ENCODE measurements around the gene GPR153. TPM values are rescaled to one million over a fixed set of nuclear protein-coding genes. Genes with fewer than 3 reads are reported as not detected.

The GPR153 gene
- polyA plus RNA-seq, 1 donor from 2014 or later, result 26.9 TPM

- no peaks in the 10 kb centered on the region for H4K20me1 ChIP-seq (ENCODE audit: insufficient read depth)
- H2AFZ ChIP-seq (ENCODE audit: low read depth, low read length), result no peak overlapping the region
- no peaks in the 10 kb centered on the region for H3K27me3 ChIP-seq (ENCODE audit: insufficient read depth, low read depth, low read length)
- no peaks in the 10 kb centered on the region for H3K9me3 ChIP-seq (ENCODE audit: low read length)
- no peaks in the 10 kb centered on the region for H3K79me2 ChIP-seq (replicated peaks; ENCODE audit: insufficient read depth, low read length)
- no peaks in the 10 kb centered on the region for H3F3A ChIP-seq (ENCODE audit: insufficient read depth, low read length, poor library complexity, severe bottlenecking)
- H3K36me3 ChIP-seq (ENCODE audit: insufficient read depth, low read length), result no peaks in the 10 kb centered on the region
- no peak overlapping the region for H3K27ac ChIP-seq (ENCODE audit: low read length)
- H3K4me2 ChIP-seq (ENCODE audit: low read length), result no peak overlapping the region
- no peak overlapping the region for H3K9ac ChIP-seq (ENCODE audit: low read length)
- H3K9me2 ChIP-seq (ENCODE audit: insufficient read depth, low read length), result no peaks in the 10 kb centered on the region
- TF ChIP-seq MXI1 (conservative IDR thresholded peaks at IDR 0.05; ENCODE audit: poor library complexity, severe bottlenecking) (no peak), RAD21 (conservative IDR thresholded peaks at IDR 0.05) (peak; percentile 41)
- TF ChIP-seq, protein P1, sequence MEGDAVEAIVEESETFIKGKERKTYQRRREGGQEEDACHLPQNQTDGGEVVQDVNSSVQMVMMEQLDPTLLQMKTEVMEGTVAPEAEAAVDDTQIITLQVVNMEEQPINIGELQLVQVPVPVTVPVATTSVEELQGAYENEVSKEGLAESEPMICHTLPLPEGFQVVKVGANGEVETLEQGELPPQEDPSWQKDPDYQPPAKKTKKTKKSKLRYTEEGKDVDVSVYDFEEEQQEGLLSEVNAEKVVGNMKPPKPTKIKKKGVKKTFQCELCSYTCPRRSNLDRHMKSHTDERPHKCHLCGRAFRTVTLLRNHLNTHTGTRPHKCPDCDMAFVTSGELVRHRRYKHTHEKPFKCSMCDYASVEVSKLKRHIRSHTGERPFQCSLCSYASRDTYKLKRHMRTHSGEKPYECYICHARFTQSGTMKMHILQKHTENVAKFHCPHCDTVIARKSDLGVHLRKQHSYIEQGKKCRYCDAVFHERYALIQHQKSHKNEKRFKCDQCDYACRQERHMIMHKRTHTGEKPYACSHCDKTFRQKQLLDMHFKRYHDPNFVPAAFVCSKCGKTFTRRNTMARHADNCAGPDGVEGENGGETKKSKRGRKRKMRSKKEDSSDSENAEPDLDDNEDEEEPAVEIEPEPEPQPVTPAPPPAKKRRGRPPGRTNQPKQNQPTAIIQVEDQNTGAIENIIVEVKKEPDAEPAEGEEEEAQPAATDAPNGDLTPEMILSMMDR (IDR thresholded peaks at IDR 0.05; ENCODE audit: poor library complexity, severe bottlenecking), result peak; percentile 32
- H3K4me3 ChIP-seq (ENCODE audit: low read length), result no peak overlapping the region
These were observed 7.5 kb upstream of the GPR153 start for GRCh38 chr1:6268415-6268814.

- H3K9me3 ChIP-seq (ENCODE audit: low read length), result no peaks in the 10 kb centered on the region
- H3K9ac ChIP-seq (ENCODE audit: low read length), result no peak overlapping the region
- TF ChIP-seq MXI1 (conservative IDR thresholded peaks at IDR 0.05; ENCODE audit: poor library complexity, severe bottlenecking) (no peak), SMC3 (conservative IDR thresholded peaks at IDR 0.05; ENCODE audit: poor library complexity) (no peak), EZH2 (IDR thresholded peaks at IDR 0.05; ENCODE audit: borderline replicate concordance, insufficient read depth, low read length, poor library complexity, severe bottlenecking) (no peak), POLR2AphosphoS5 (IDR thresholded peaks at IDR 0.05) (no peak), TAF1 (IDR thresholded peaks at IDR 0.05; ENCODE audit: low read depth) (no peak)
- TF ChIP-seq, protein P1 (IDR thresholded peaks at IDR 0.05; ENCODE audit: poor library complexity, severe bottlenecking), result no peak
- H3F3A ChIP-seq (ENCODE audit: insufficient read depth, low read length, poor library complexity, severe bottlenecking), result no peaks in the 10 kb centered on the region
- H3K79me2 ChIP-seq (replicated peaks; ENCODE audit: insufficient read depth, low read length), result no peaks in the 10 kb centered on the region
- no peak overlapping the region for H2AFZ ChIP-seq (ENCODE audit: low read depth, low read length)
- no peaks in the 10 kb centered on the region for H4K20me1 ChIP-seq (ENCODE audit: insufficient read depth)
- no peaks in the 10 kb centered on the region for H3K36me3 ChIP-seq (ENCODE audit: insufficient read depth, low read length)
- H3K9me2 ChIP-seq (ENCODE audit: insufficient read depth, low read length), result no peaks in the 10 kb centered on the region
- H3K27me3 ChIP-seq (ENCODE audit: insufficient read depth, low read depth, low read length), result no peaks in the 10 kb centered on the region
- H3K27ac ChIP-seq (ENCODE audit: low read length), result no peak overlapping the region
- no peak overlapping the region for H3K4me3 ChIP-seq (ENCODE audit: low read length)
- H3K4me2 ChIP-seq (ENCODE audit: low read length), result no peak overlapping the region
These were observed 6.9 kb upstream of the GPR153 start for GRCh38 chr1:6267686-6268322.

DNA sequence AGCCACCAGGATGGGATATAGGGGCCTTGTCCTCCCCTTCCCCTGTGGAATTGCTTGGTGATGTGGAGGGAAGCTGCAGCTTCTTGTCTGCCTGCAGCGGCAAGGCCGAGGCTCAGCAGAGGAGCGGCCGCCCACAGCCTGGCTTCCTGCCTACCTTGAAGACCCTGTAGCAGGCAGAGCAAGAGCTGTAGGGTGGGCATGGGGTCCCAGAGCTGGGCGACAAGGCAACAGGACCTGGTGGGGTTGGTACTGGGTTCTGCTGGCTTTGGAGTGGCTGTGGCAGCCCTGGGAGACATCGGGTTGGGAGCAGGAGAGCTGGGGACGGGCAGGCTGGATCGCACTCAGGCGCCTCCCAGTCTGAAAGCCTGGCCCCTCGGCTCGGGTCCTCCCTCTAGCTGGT is 5.7 kb upstream of the GPR153 start:
- Histone ChIP-seq H3K36me3 (ENCODE audit: insufficient read depth, low read length) (no peaks in the 10 kb centered on the region), H3K27me3 (ENCODE audit: insufficient read depth, low read depth, low read length) (no peaks in the 10 kb centered on the region), H2AFZ (ENCODE audit: low read depth, low read length) (no peak overlapping the region), H3K27ac (ENCODE audit: low read length) (no peak overlapping the region), H3K79me2 (replicated peaks; ENCODE audit: insufficient read depth, low read length) (no peaks in the 10 kb centered on the region), H3F3A (ENCODE audit: insufficient read depth, low read length, poor library complexity, severe bottlenecking) (no peaks in the 10 kb centered on the region), H4K20me1 (ENCODE audit: insufficient read depth) (no peaks in the 10 kb centered on the region), H3K9me2 (ENCODE audit: insufficient read depth, low read length) (no peaks in the 10 kb centered on the region), H3K9me3 (ENCODE audit: low read length) (no peaks in the 10 kb centered on the region), H3K9ac (ENCODE audit: low read length) (no peak overlapping the region), H3K4me3 (ENCODE audit: low read length) (no peak overlapping the region), H3K4me2 (ENCODE audit: low read length) (no peak overlapping the region)
- TF ChIP-seq TAF1 (IDR thresholded peaks at IDR 0.05; ENCODE audit: low read depth) (no peak), EP300 (conservative IDR thresholded peaks at IDR 0.05; ENCODE audit: poor library complexity, severe bottlenecking) (no peak), EZH2 (IDR thresholded peaks at IDR 0.05; ENCODE audit: borderline replicate concordance, insufficient read depth, low read length, poor library complexity, severe bottlenecking) (no peak), POLR2AphosphoS5 (IDR thresholded peaks at IDR 0.05) (no peak), MXI1 (conservative IDR thresholded peaks at IDR 0.05; ENCODE audit: poor library complexity, severe bottlenecking) (no peak), RAD21 (conservative IDR thresholded peaks at IDR 0.05) (no peak)
- TF ChIP-seq, protein P2, sequence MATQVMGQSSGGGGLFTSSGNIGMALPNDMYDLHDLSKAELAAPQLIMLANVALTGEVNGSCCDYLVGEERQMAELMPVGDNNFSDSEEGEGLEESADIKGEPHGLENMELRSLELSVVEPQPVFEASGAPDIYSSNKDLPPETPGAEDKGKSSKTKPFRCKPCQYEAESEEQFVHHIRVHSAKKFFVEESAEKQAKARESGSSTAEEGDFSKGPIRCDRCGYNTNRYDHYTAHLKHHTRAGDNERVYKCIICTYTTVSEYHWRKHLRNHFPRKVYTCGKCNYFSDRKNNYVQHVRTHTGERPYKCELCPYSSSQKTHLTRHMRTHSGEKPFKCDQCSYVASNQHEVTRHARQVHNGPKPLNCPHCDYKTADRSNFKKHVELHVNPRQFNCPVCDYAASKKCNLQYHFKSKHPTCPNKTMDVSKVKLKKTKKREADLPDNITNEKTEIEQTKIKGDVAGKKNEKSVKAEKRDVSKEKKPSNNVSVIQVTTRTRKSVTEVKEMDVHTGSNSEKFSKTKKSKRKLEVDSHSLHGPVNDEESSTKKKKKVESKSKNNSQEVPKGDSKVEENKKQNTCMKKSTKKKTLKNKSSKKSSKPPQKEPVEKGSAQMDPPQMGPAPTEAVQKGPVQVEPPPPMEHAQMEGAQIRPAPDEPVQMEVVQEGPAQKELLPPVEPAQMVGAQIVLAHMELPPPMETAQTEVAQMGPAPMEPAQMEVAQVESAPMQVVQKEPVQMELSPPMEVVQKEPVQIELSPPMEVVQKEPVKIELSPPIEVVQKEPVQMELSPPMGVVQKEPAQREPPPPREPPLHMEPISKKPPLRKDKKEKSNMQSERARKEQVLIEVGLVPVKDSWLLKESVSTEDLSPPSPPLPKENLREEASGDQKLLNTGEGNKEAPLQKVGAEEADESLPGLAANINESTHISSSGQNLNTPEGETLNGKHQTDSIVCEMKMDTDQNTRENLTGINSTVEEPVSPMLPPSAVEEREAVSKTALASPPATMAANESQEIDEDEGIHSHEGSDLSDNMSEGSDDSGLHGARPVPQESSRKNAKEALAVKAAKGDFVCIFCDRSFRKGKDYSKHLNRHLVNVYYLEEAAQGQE (IDR thresholded peaks at IDR 0.05; ENCODE audit: borderline replicate concordance), result no peak
- TF ChIP-seq, protein P1 (IDR thresholded peaks at IDR 0.05; ENCODE audit: poor library complexity, severe bottlenecking), result no peak

All from neural cell (in vitro differentiated cells).